GM12891 (cell line): ENCODE measurements around the gene GABRB1.

Experiments used
- PAX5 ChIP-seq: IDR thresholded peaks from 2 replicates; pipeline ENCODE4 v1.6.1; 2011; ENCODE audit warnings: low read length, moderate library complexity, mild to moderate bottlenecking; ENCODE audit not compliant: insufficient read depth, severe bottlenecking
- POLR2A ChIP-seq: IDR thresholded peaks from 2 replicates; pipeline ENCODE4 v1.6.1; 2011; ENCODE audit warnings: low read depth, low read length, control low read depth
- POLR2AphosphoS5 ChIP-seq: IDR thresholded peaks from 2 replicates; pipeline ENCODE4 v1.6.1; 2011; ENCODE audit warnings: low read depth, low read length, control low read depth

- TF ChIP-seq POLR2AphosphoS5, result no peak
- no peak for TF ChIP-seq POLR2A
- no peak for TF ChIP-seq PAX5
Observed at GRCh38 chr4:47355568-47355967, 324.2 kb downstream of the GABRB1 start.
